Measurements from ENCODE around the gene TENM3. TPM values are rescaled to one million over a fixed set of nuclear protein-coding genes. Genes with fewer than 3 reads are reported as not detected.

The TENM3 gene
- total RNA-seq, 2 donors from 2014 or later: 21.4 to 52.3 TPM

DNA sequence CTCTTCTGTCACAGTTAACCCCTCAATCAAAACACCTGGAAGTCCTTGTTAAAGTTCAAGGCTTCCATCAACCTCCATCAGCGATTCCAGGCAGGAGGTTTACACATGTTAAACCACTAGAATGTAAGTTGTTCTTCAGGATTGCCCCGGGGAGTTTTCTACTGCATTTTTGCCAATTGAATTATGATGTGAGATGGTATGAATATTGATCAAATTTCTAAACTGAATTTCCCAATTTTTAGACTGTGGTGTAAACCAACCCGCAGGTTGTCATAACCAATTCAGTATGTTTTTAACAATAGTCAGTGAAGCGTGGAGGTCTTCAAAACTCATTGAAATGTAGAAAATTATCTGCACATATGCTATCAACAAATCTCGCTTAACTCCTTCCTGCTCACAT is 21.2 kb upstream of the TENM3 start:
- no peak for DNase-seq (ENCODE audit: low spot score)
- H3K36me3 ChIP-seq: no peaks in the 10 kb centered on the region
- H3K27me3 ChIP-seq (replicated peaks; ENCODE audit: insufficient read depth): no peaks in the 10 kb centered on the region
- 87% methylated on average over 5 of the region's 5 CpGs for WGBS
- H3K4me3 ChIP-seq: no peak overlapping the region
- no peaks in the 10 kb centered on the region for H3K9me3 ChIP-seq
- TF ChIP-seq POLR2A (IDR thresholded peaks at IDR 0.05) (no peak), POLR2AphosphoS5 (IDR thresholded peaks at IDR 0.05) (no peak)
- TF ChIP-seq, protein P1, sequence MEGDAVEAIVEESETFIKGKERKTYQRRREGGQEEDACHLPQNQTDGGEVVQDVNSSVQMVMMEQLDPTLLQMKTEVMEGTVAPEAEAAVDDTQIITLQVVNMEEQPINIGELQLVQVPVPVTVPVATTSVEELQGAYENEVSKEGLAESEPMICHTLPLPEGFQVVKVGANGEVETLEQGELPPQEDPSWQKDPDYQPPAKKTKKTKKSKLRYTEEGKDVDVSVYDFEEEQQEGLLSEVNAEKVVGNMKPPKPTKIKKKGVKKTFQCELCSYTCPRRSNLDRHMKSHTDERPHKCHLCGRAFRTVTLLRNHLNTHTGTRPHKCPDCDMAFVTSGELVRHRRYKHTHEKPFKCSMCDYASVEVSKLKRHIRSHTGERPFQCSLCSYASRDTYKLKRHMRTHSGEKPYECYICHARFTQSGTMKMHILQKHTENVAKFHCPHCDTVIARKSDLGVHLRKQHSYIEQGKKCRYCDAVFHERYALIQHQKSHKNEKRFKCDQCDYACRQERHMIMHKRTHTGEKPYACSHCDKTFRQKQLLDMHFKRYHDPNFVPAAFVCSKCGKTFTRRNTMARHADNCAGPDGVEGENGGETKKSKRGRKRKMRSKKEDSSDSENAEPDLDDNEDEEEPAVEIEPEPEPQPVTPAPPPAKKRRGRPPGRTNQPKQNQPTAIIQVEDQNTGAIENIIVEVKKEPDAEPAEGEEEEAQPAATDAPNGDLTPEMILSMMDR (IDR thresholded peaks at IDR 0.05): no peak
- no peaks in the 10 kb centered on the region for H3K4me1 ChIP-seq (replicated peaks)
- no peak overlapping the region for H3K27ac ChIP-seq
- intact Hi-C loops (cut with DNase I): no loop called here

DNA sequence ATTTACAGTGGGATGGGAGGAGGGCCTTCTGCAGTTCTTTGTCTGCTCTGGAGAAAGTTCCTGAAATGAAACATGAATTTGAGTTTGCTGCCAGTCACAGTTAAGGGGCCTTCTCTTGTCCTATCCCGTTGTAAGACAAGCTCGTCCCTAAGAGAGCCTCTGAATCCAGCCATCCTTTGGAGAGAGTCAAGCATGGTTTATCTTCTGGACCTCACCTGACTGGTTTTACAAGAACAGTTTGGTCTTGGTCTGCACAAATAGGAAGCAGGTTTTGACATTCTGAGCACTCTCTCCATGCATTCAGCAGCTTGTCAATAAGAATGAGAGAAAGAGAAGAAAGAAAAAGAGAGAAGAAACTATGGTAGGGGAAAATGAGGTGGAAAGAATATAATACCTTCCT is 20.4 kb upstream of the TENM3 start:
- 43% methylated on average over 2 of the region's 2 CpGs for WGBS
- no peaks in the 10 kb centered on the region for H3K4me1 ChIP-seq (replicated peaks)
- H3K4me3 ChIP-seq: no peak overlapping the region
- no peaks in the 10 kb centered on the region for H3K36me3 ChIP-seq
- H3K27me3 ChIP-seq (replicated peaks; ENCODE audit: insufficient read depth): no peaks in the 10 kb centered on the region
- H3K9me3 ChIP-seq: no peaks in the 10 kb centered on the region
- DNase-seq (ENCODE audit: low spot score): no peak
- intact Hi-C loops (cut with DNase I): no loop called here
- no peak overlapping the region for H3K27ac ChIP-seq
- TF ChIP-seq, protein P1 (IDR thresholded peaks at IDR 0.05): no peak
- TF ChIP-seq POLR2AphosphoS5 (IDR thresholded peaks at IDR 0.05) (no peak), POLR2A (IDR thresholded peaks at IDR 0.05) (no peak)

DNA sequence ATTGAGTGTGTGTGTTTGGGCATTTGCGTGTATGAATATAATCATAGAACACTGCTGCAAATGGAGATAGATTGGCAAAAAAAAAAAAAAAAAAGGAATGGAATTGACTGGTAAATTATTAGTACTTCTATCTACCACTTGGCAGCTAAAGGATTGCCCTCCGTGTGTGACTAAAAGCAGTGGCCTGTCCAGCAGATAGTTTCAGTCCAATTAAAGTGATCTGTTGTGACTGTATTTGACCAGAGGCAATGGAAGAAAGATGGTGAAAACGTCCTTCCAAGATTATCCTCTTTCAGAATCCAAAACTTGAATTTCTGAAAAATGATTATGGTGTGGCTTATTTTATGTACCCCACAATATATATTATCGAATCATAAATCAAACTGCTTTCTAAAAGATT is 19.5 kb upstream of the TENM3 start:
- no peaks in the 10 kb centered on the region for H3K4me1 ChIP-seq (replicated peaks)
- no peaks in the 10 kb centered on the region for H3K36me3 ChIP-seq
- WGBS: 91% methylated on average over 4 of the region's 4 CpGs
- H3K27me3 ChIP-seq (replicated peaks; ENCODE audit: insufficient read depth): no peaks in the 10 kb centered on the region
- no peak for DNase-seq (ENCODE audit: low spot score)
- no peak overlapping the region for H3K4me3 ChIP-seq
- no peak for TF ChIP-seq POLR2AphosphoS5 (IDR thresholded peaks at IDR 0.05)
- TF ChIP-seq POLR2A (IDR thresholded peaks at IDR 0.05): no peak
- TF ChIP-seq, protein P1 (IDR thresholded peaks at IDR 0.05): no peak
- no peak overlapping the region for H3K27ac ChIP-seq
- no peaks in the 10 kb centered on the region for H3K9me3 ChIP-seq
- intact Hi-C loops (cut with DNase I): no loop called here

DNA sequence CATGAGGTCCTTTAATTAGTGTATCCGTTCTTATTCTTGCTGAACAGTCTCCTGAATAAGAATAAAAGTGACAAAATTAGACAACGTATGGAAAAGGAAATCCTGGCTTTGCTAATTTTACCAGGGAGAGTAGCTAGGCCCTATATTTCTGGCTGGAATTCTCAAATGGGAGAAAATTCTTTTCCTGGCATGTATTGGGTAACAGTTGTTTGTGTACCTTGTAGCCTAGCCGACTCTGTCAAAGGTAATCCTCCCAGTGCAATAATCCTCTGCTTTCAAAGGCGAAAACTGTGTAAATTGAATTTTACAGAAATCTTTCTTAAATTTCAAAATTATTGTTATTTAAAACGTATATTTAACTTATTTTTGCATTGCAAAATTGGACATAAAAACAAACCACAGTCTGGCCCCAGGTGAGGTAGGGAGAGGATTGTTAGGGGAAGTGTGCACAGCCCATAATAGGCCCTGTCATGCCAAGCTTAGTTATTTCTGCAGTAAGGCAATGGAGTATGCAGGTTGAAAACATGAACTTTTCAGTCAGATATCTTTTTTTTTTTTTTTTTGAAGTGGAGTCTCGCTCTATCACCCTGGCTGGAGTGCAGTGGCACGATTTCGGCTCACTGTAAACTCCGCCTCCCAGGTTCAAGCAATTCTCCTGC is 18.9 kb upstream of the TENM3 start:
- Histone ChIP-seq H3K36me3 (no peaks in the 10 kb centered on the region), H3K9me3 (no peaks in the 10 kb centered on the region), H3K4me1 (replicated peaks) (no peaks in the 10 kb centered on the region), H3K27me3 (replicated peaks; ENCODE audit: insufficient read depth) (no peaks in the 10 kb centered on the region), H3K27ac (no peak overlapping the region), H3K4me3 (no peak overlapping the region)
- 88% methylated on average over 9 of the region's 9 CpGs for WGBS
- intact Hi-C loops (cut with DNase I): no loop called here
- no peak for DNase-seq (ENCODE audit: low spot score)
- TF ChIP-seq, protein P1 (IDR thresholded peaks at IDR 0.05): no peak
- TF ChIP-seq POLR2A (IDR thresholded peaks at IDR 0.05) (no peak), POLR2AphosphoS5 (IDR thresholded peaks at IDR 0.05) (no peak)

DNA sequence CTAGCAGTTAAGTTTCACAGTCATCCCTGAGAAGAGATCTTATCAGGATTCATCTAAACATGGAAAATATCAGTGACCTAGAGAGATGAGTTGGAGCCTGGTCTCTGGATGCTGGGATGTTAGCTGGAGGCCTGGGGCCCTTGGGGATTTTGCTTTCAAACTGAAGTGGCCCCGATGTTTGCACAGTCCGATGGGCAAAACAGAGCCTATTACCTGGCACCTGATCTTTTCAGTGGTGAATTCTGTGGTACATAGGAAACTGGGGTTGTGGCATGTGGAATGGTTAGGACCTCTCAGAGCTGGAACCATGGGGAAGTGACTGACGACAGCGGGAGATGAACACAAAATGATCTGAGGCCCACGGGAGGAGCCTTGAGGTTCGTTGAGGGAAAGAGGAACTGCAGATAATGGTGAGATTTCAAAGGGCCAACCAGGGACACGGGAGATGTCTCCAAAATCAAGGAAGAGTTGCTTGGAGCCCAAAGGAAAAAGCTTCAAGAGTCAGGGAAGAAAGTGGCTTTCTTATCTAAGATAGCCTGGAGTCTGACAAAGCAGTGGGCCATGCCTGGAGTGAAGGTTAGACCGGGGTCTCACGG is 17.8 kb upstream of the TENM3 start:
- H3K27ac ChIP-seq: no peak overlapping the region
- no peaks in the 10 kb centered on the region for H3K27me3 ChIP-seq (replicated peaks; ENCODE audit: insufficient read depth)
- 92% methylated on average over 9 of the region's 9 CpGs for WGBS
- DNase-seq (ENCODE audit: low spot score): no peak
- intact Hi-C loops (cut with DNase I): no loop called here
- TF ChIP-seq POLR2AphosphoS5 (IDR thresholded peaks at IDR 0.05) (no peak), POLR2A (IDR thresholded peaks at IDR 0.05) (no peak)
- no peaks in the 10 kb centered on the region for H3K4me1 ChIP-seq (replicated peaks)
- no peaks in the 10 kb centered on the region for H3K9me3 ChIP-seq
- no peaks in the 10 kb centered on the region for H3K36me3 ChIP-seq
- H3K4me3 ChIP-seq: no peak overlapping the region
